SK-N-SH treated with all-trans-retinoic acid at 6 μM for 48 hours (cell line): ENCODE results near the gene L2HGDH.

Experiments used
- ARNTL ChIP-seq: fragments of 450-650 bp; formaldehyde crosslinking; IDR thresholded peaks from 2 replicates; pipeline ENCODE4 v1.5.0; 2020; ENCODE audit warnings: low read depth, mild to moderate bottlenecking, moderate library complexity, borderline replicate concordance
- CSRNP3 ChIP-seq: fragments of 250-450 bp; sonication (Bioruptor Pico); IDR thresholded peaks from 2 replicates; pipeline ENCODE4 v1.5.1; 2021; ENCODE audit warnings: mild to moderate bottlenecking, moderate library complexity
- ESRRG ChIP-seq: fragments of 250-450 bp; sonication (Bioruptor Pico); IDR thresholded peaks from 2 replicates; pipeline ENCODE4 v1.6.1; 2021; ENCODE audit warnings: mild to moderate bottlenecking
- OSR1 ChIP-seq: fragments of 250-450 bp; sonication (Bioruptor Pico); IDR thresholded peaks from 2 replicates; pipeline ENCODE4 v1.8.0; 2022; ENCODE audit warnings: moderate library complexity, mild to moderate bottlenecking, inconsistent platforms
- PPARA ChIP-seq: fragments of 250-450 bp; sonication (Bioruptor Pico); IDR thresholded peaks from 2 replicates; pipeline ENCODE4 v1.5.0; 2020; ENCODE audit warnings: mild to moderate bottlenecking, borderline replicate concordance
- RARB ChIP-seq: fragments of 250-450 bp; sonication (Bioruptor Pico); IDR thresholded peaks from 2 replicates; pipeline ENCODE4 v1.8.0; 2021; ENCODE audit warnings: mild to moderate bottlenecking, moderate library complexity
- ZFP30 ChIP-seq: fragments of 450-650 bp; formaldehyde crosslinking; IDR thresholded peaks from 2 replicates; pipeline ENCODE4 v1.5.0; 2022; ENCODE audit warnings: mild to moderate bottlenecking, moderate library complexity
- ZNF70 ChIP-seq: fragments of 450-650 bp; formaldehyde crosslinking; IDR thresholded peaks from 2 replicates; pipeline ENCODE4 v1.5.0; 2020; ENCODE audit warnings: mild to moderate bottlenecking, moderate library complexity

DNA sequence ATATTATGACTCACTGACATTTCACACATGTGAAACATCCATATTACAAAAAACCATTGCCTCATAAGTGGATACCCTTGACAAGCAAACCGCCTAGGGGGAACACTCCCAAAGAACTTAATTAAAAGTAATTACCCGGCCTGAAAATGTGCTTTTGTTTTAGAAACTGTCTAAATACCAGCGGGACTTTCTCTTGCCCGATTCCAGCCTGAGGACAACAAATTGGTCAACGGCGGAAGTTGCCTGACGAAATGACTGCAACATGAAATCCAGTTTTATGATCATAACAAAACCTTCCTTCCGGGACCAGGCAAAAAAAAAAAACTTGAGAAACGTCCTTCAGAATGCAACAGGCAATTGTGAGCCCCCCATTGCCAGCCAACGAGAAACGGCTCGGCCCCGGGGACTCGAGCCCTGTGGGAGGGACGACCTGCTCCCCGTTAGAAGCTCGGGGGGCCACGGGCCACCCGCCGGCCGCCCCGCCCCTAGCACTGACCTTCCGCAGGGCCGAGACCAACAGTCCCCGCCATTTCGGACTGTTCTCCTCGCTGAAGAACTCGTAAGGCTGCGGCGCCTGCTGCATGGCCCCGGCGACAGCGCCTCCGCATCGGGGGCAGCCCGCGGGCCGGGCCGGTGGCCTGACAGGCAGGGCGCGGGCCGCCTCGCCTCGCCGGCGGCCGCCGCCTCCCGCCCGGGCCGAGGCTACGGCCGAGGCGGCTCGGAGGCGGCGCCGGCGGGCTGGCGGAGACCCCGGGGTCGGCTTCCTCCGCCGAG is 81.1 kb downstream of the L2HGDH start:
- no peak for TF ChIP-seq CSRNP3 (CRISPR knock-in tag)
- TF ChIP-seq PPARA (CRISPR knock-in tag): no peak
- TF ChIP-seq ESRRG (CRISPR knock-in tag): no peak
- no peak for TF ChIP-seq RARB
- TF ChIP-seq ZFP30 (CRISPR knock-in tag): no peak
- no peak for TF ChIP-seq ARNTL (CRISPR knock-in tag)
- no peak for TF ChIP-seq OSR1 (CRISPR knock-in tag)
- TF ChIP-seq ZNF70 (CRISPR knock-in tag): no peak
